HCT116 (cell line): ENCODE results near the gene EFCAB13.

Source experiments
- POLR2A ChIP-seq: IDR thresholded peaks from 2 replicates; pipeline ENCODE4 v1.7.0; 2011; ENCODE audit warnings: borderline replicate concordance; ENCODE audit not compliant: insufficient read depth, insufficient read length; ENCODE audit errors: extremely low read depth
- POLR2AphosphoS5 ChIP-seq: IDR thresholded peaks from 2 replicates; pipeline ENCODE4 v1.6.1; 2011; ENCODE audit warnings: mild to moderate bottlenecking, low read depth, low read length, moderate library complexity
- RAD21 ChIP-seq: IDR thresholded peaks from 2 replicates; pipeline ENCODE4 v1.6.1; 2012; ENCODE audit warnings: low read depth, mild to moderate bottlenecking

DNA sequence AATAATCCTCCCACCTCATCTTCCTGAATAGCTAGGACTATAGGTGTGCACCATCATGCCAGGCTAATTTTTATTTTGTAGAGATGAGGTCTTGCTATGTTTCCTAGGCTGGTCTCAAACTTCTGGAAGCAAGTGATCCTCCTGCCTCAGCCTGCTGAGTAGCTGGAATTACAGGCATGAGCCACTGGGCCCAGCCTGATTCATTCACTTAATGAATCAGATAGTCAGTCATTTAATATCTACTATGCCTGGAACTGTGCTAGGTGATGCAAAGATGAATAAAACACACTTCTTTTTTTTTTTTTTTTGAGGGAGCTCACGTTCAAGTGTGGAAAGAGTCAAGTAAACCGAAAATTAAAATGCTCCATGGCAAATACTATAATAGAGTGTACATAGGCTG lies 39.4 kb downstream of the EFCAB13 start:
- TF ChIP-seq POLR2A = no peak
- no peak for TF ChIP-seq POLR2AphosphoS5
- TF ChIP-seq RAD21 = no peak
